OCI-LY3 (cell line): ENCODE results near the gene DRD4.
"Not testable (repeated sequence)": the region's sequence is repeated elsewhere in the genome, so short reads cannot be mapped to it uniquely, and the experiment has no call there.

Source experiments
- CTCF ChIP-seq: fragments of 200-600, 300-600 bp; sonication (generic); IDR thresholded peaks from 2 replicates; pipeline ENCODE4 v1.5.1; 2014; ENCODE audit warnings: antibody characterized with exemption, low read length, low read depth
- EZH2phosphoT487 ChIP-seq: fragments of 200-600 bp; shearing (Covaris generic); IDR thresholded peaks from 2 replicates; pipeline ENCODE4 v1.6.1; 2018; ENCODE audit warnings: antibody characterized with exemption, mixed run types, low read depth

GRCh38 chr11:647672-648158 lies 10.6 kb downstream of the DRD4 start:
- TF ChIP-seq CTCF, EZH2phosphoT487: not testable (repeated sequence)
